HepG2 (cell line): Measurements from ENCODE around the gene CSNK1D. TPM values are rescaled to one million over a fixed set of nuclear protein-coding genes. Genes with fewer than 3 reads are reported as not detected.

Experiments
- HNRNPLL ChIP-seq: fragments of 200-400 bp; formaldehyde crosslinking; IDR thresholded peaks from 2 replicates; pipeline ENCODE4 v1.6.1; 2017; ENCODE audit warnings: mild to moderate bottlenecking, low read depth, low read length; ENCODE audit not compliant: poor library complexity, severe bottlenecking
- PRDM4 ChIP-seq: sonication (generic); formaldehyde crosslinking; IDR thresholded peaks from 2 replicates; pipeline ENCODE4 v1.9.0; 2021; ENCODE audit warnings: missing genetic modification reagents, borderline replicate concordance
- RORA ChIP-seq: sonication (generic); formaldehyde crosslinking; IDR thresholded peaks from 2 replicates; pipeline ENCODE4 v1.5.0; 2020; ENCODE audit warnings: mild to moderate bottlenecking, missing genetic modification reagents, moderate library complexity
- SALL1 ChIP-seq: sonication (generic); formaldehyde crosslinking; IDR thresholded peaks from 2 replicates; pipeline ENCODE4 v1.8.0; 2022; ENCODE audit warnings: mild to moderate bottlenecking, missing genetic modification reagents
- ZNF501 ChIP-seq: sonication (generic); formaldehyde crosslinking; IDR thresholded peaks from 2 replicates; pipeline ENCODE4 v1.5.1; 2020; ENCODE audit warnings: mild to moderate bottlenecking, moderate library complexity, missing genetic modification reagents
- polyA plus RNA-seq, 8 experiments: library from polyadenylated mRNA; depleted of rRNA in 3 of 8; stranded (reverse) in 7 of 8; unstranded in 1 of 8; fragments of >200 nt; fragmentation: Illumina TruSeq in 4 of 8; extraction: Trizol in 4 of 8; gene quantifications; 2 replicates each; pipeline versions ENCODE4 v1.2.1 to v1.2.3, GENCODE V29; 2011 to 2016; ENCODE audit warnings: low read depth in 4 of 8, missing spikeins in 1 of 8, mixed read lengths in 1 of 8; ENCODE audit not compliant: insufficient read depth in 1 of 8
- total RNA-seq, 5 experiments: library from RNA; depleted of rRNA; stranded (reverse); fragments of >200 nt; fragmentation: Illumina TruSeq; extraction: Trizol; gene quantifications; 2 replicates each; pipeline ENCODE4 v1.2.3, GENCODE V29; 2016; ENCODE audit warnings: low read depth in 1 of 5
- TF ChIP-seq, protein P1 (sequence below): sonication (generic); formaldehyde crosslinking; IDR thresholded peaks from 2 replicates; pipeline ENCODE4 v1.5.1; 2020; ENCODE audit warnings: missing genetic modification reagents, mild to moderate bottlenecking, borderline replicate concordance
- TF ChIP-seq, protein P2 (sequence below), 2 experiments: fragments of 450-650 bp in 1 of 2; sonication (generic) in 1 of 2; formaldehyde crosslinking in 1 of 2; IDR thresholded peaks; 2 replicates each; pipeline versions ENCODE4 v1.6.1 to v1.8.0; 2016 to 2022; ENCODE audit warnings: antibody characterized with exemption in 1 of 2, mild to moderate bottlenecking in 1 of 2, missing genetic modification reagents in 1 of 2
- TF ChIP-seq, protein P3 (sequence below): sonication (generic); formaldehyde crosslinking; IDR thresholded peaks from 2 replicates; pipeline ENCODE4 v1.4.0; 2020; ENCODE audit warnings: missing genetic modification reagents

CSNK1D gene
- total and polyA plus RNA-seq, 2 of the 13 experiments (the other 11 are each of a cell fraction or from before 2014, with no cell fraction given), result 31.5 to 128 TPM

DNA sequence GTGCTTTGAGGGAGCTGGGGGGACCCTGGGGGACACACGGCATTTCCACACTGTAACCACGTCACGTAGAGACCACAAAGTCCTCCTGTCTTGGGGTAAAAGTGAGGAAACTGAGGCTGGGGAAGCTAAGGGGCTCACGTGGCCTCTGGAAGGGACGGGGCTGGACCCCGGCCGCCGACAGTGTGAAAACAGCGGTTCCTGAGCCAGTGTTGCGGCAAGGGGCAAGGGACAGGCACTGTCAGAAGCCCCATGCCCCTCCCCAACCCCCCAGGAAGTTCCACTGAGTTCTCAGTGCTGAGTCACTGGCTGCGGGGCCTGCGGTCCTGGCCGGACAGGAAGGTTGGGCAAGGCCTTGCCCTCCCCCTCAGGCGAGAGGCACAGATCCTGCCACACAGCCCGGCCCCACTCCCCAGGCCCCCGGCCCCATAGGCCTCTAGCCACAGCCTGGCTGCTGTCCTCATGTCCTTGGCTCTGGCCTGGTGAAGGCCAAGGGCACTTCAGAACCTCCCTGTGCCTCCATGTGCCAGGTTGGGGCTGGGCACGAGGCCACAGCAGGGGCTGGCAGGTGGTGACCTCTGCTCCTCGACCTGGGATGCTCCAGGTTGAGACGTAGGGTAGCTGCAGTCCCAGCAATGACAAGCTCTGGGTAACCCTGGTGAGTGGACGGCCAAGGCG lies 55.8 kb downstream of the CSNK1D start (continued):
- TF ChIP-seq, protein P1, sequence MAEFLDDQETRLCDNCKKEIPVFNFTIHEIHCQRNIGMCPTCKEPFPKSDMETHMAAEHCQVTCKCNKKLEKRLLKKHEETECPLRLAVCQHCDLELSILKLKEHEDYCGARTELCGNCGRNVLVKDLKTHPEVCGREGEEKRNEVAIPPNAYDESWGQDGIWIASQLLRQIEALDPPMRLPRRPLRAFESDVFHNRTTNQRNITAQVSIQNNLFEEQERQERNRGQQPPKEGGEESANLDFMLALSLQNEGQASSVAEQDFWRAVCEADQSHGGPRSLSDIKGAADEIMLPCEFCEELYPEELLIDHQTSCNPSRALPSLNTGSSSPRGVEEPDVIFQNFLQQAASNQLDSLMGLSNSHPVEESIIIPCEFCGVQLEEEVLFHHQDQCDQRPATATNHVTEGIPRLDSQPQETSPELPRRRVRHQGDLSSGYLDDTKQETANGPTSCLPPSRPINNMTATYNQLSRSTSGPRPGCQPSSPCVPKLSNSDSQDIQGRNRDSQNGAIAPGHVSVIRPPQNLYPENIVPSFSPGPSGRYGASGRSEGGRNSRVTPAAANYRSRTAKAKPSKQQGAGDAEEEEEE (CRISPR knock-in tag), result no peak
- TF ChIP-seq RORA (CRISPR knock-in tag) (no peak), PRDM4 (CRISPR knock-in tag) (0 out of 2 replicates have a peak, but pooled peaks have one; percentile 44), SALL1 (CRISPR knock-in tag) (peak; percentile 88), ZNF501 (CRISPR knock-in tag) (0 out of 2 replicates have a peak, but pooled peaks have one; percentile 7), HNRNPLL (peak; percentile 65)
- TF ChIP-seq, protein P2, sequence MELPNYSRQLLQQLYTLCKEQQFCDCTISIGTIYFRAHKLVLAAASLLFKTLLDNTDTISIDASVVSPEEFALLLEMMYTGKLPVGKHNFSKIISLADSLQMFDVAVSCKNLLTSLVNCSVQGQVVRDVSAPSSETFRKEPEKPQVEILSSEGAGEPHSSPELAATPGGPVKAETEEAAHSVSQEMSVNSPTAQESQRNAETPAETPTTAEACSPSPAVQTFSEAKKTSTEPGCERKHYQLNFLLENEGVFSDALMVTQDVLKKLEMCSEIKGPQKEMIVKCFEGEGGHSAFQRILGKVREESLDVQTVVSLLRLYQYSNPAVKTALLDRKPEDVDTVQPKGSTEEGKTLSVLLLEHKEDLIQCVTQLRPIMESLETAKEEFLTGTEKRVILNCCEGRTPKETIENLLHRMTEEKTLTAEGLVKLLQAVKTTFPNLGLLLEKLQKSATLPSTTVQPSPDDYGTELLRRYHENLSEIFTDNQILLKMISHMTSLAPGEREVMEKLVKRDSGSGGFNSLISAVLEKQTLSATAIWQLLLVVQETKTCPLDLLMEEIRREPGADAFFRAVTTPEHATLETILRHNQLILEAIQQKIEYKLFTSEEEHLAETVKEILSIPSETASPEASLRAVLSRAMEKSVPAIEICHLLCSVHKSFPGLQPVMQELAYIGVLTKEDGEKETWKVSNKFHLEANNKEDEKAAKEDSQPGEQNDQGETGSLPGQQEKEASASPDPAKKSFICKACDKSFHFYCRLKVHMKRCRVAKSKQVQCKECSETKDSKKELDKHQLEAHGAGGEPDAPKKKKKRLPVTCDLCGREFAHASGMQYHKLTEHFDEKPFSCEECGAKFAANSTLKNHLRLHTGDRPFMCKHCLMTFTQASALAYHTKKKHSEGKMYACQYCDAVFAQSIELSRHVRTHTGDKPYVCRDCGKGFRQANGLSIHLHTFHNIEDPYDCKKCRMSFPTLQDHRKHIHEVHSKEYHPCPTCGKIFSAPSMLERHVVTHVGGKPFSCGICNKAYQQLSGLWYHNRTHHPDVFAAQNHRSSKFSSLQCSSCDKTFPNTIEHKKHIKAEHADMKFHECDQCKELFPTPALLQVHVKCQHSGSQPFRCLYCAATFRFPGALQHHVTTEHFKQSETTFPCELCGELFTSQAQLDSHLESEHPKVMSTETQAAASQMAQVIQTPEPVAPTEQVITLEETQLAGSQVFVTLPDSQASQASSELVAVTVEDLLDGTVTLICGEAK (IDR thresholded peaks at IDR 0.05), result no peak
- TF ChIP-seq, protein P2 (CRISPR knock-in tag; IDR thresholded peaks at IDR 0.05), result peak; percentile 68; the same call in 1 of the 2 replicates
- TF ChIP-seq, protein P3, sequence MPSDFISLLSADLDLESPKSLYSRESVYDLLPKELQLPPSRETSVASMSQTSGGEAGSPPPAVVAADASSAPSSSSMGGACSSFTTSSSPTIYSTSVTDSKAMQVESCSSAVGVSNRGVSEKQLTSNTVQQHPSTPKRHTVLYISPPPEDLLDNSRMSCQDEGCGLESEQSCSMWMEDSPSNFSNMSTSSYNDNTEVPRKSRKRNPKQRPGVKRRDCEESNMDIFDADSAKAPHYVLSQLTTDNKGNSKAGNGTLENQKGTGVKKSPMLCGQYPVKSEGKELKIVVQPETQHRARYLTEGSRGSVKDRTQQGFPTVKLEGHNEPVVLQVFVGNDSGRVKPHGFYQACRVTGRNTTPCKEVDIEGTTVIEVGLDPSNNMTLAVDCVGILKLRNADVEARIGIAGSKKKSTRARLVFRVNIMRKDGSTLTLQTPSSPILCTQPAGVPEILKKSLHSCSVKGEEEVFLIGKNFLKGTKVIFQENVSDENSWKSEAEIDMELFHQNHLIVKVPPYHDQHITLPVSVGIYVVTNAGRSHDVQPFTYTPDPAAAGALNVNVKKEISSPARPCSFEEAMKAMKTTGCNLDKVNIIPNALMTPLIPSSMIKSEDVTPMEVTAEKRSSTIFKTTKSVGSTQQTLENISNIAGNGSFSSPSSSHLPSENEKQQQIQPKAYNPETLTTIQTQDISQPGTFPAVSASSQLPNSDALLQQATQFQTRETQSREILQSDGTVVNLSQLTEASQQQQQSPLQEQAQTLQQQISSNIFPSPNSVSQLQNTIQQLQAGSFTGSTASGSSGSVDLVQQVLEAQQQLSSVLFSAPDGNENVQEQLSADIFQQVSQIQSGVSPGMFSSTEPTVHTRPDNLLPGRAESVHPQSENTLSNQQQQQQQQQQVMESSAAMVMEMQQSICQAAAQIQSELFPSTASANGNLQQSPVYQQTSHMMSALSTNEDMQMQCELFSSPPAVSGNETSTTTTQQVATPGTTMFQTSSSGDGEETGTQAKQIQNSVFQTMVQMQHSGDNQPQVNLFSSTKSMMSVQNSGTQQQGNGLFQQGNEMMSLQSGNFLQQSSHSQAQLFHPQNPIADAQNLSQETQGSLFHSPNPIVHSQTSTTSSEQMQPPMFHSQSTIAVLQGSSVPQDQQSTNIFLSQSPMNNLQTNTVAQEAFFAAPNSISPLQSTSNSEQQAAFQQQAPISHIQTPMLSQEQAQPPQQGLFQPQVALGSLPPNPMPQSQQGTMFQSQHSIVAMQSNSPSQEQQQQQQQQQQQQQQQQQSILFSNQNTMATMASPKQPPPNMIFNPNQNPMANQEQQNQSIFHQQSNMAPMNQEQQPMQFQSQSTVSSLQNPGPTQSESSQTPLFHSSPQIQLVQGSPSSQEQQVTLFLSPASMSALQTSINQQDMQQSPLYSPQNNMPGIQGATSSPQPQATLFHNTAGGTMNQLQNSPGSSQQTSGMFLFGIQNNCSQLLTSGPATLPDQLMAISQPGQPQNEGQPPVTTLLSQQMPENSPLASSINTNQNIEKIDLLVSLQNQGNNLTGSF (CRISPR knock-in tag), result peak; percentile 85
